Prostate gland (tissue), 2 donors: Measurements from ENCODE around the gene ABTB1.

Experiments used
- CTCF ChIP-seq, 4 experiments: fragments of 200-600 bp in 2 of 4; fragments of 450-650 bp in 2 of 4; sonication (generic) in 2 of 4; IDR thresholded peaks; 1 replicate in 3 of 4; 2 replicates in 1 of 4; pipeline ENCODE4 v1.5.1; 2016 to 2019; ENCODE audit warnings: antibody characterized with exemption in 4 of 4, mild to moderate bottlenecking in 2 of 4, moderate library complexity in 2 of 4
- POLR2A ChIP-seq: fragments of 450-650 bp; IDR thresholded peaks from one replicate; pipeline ENCODE4 v1.6.1; 2016; ENCODE audit warnings: antibody characterized with exemption, mild to moderate bottlenecking

DNA sequence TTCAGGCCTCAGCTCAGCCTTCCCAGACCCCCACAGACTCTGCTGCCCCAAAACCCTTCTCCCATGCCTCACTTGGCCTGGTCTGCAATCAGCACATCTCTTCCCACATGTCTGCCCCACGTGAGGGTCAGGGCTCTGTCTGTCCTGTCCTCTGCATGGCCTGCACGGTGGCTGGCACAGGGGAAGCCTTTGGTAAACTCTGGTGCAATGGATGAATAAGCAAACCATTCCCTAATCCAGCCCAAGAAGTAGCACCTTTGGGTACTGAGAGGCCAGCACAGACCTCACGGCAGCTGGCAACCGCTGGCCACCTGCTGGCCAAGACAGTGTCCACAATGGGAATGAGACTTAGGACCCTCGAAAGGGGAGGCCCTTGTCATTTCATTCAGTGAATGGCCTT is 27.7 kb downstream of the ABTB1 start:
- TF ChIP-seq CTCF (IDR thresholded peaks at IDR 0.05) (no peak), POLR2A (no peak)
